ENCODE results near the gene ARHGAP26. TPM values are rescaled to one million over a fixed set of nuclear protein-coding genes. Genes with fewer than 3 reads are reported as not detected.

The ARHGAP26 gene
- total RNA-seq (10 to 100 TPM; 31.7 to 45.8 (median 39.1) TPM), polyA plus RNA-seq (10 to 100 TPM in 1 of 2 donors, 1 to 10 TPM in 1; 7.5 to 17.8 TPM)
- long read RNA-seq, donor 1, partial matches to known transcripts = 6 of 26 reads
- long read RNA-seq, donor 1, other reads (novel, unspliced or antisense) = 20 of 26 reads
- long read RNA-seq, donor 2, partial matches to known transcripts = 4 of 17 reads
- long read RNA-seq, donor 2, other reads (novel, unspliced or antisense) = 13 of 17 reads
- long read RNA-seq, donor 3, partial matches to known transcripts = 6 of 28 reads
- long read RNA-seq, donor 3, other reads (novel, unspliced or antisense) = 22 of 28 reads

GRCh38 chr5:142769793-142770649 is at the start of gene ARHGAP26:
TSS of gene ARHGAP26 (plus strand) at chr5:142770377. CDS start at chr5:142770762, 385 bp downstream.
- DNase-seq (peak; percentile 97 to 98), ATAC-seq (peak; percentile 97 to 98 (median 98))
- H3K4me1 ChIP-seq = peaks cover 8 to 47% (median 41%) of the 10 kb centered on the region in 9 donors
- no peaks in the 10 kb centered on the region for H3K27me3 ChIP-seq
- 0% methylated on average over 86 to 87 of the region's 87 CpGs for WGBS, 2 donors
- H3K9me3 ChIP-seq = no peaks in the 10 kb centered on the region
- intact Hi-C loops (cut with DNase I) = loop anchor here (2.0 to 5.0 kb wide), 9 partner anchors 17 to 102 kb away; no protein-coding TSS in a partner anchor
- TF ChIP-seq, protein P1, sequence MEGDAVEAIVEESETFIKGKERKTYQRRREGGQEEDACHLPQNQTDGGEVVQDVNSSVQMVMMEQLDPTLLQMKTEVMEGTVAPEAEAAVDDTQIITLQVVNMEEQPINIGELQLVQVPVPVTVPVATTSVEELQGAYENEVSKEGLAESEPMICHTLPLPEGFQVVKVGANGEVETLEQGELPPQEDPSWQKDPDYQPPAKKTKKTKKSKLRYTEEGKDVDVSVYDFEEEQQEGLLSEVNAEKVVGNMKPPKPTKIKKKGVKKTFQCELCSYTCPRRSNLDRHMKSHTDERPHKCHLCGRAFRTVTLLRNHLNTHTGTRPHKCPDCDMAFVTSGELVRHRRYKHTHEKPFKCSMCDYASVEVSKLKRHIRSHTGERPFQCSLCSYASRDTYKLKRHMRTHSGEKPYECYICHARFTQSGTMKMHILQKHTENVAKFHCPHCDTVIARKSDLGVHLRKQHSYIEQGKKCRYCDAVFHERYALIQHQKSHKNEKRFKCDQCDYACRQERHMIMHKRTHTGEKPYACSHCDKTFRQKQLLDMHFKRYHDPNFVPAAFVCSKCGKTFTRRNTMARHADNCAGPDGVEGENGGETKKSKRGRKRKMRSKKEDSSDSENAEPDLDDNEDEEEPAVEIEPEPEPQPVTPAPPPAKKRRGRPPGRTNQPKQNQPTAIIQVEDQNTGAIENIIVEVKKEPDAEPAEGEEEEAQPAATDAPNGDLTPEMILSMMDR (IDR thresholded peaks at IDR 0.05) = peak in 6 of 9 donors; percentile 13 to 63 (median 50)
- no peaks in the 10 kb centered on the region for H3K36me3 ChIP-seq
- H3K27ac ChIP-seq = peak within 1 kb of the TSS; percentile 80 to 95 (median 92)
- H3K4me3 ChIP-seq = peak within 1 kb of the TSS; percentile 58 to 98 (median 92)

DNA sequence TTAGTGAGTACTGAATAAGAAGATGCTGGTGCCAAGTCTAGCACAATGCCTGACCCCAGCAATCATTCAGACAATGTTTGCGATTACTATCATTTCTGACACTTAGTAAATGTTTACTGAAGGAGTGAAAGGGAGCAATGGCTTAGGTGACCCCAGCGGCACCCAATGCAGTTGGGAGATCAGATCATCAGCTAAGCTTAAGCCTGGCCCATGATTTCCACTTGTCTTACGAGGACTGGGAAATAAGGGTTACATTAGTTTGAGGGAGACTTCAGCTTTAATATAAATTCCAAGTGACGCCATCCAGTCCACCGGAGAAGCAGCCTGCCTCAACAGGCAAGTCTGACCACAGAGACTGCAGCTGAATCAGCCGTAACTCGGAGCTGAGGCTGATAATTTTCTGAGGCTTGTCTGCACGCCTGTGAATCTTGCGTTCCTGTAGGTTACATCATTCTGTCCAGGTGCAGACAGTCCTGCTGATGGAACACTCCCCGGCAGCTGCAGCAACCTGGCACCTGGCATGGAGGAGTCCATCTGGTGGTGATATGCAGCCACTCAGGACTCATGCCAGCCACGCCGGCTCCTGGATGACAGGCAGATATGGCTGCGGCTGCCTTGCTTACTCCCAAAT is 49.4 kb upstream of the ARHGAP26 start:
- 60 to 70% methylated on average over 13 of the region's 13 CpGs for WGBS, 2 donors
- intact Hi-C loops (cut with DNase I) = loop anchor here in 2 of 10 donors (5.0 kb wide), 2 partner anchors 52 to 162 kb away; partner anchors contain the start of gene ARHGAP26 (in 1 of the 2)
- Histone ChIP-seq H3K4me1 (peaks cover 4 to 34% (median 20%) of the 10 kb centered on the region in 9 donors), H3K9me3 (no peaks in the 10 kb centered on the region), H3K36me3 (no peaks in the 10 kb centered on the region), H3K27me3 (no peaks in the 10 kb centered on the region), H3K27ac (peak overlapping the region in 1 of 10 donors; percentile 6), H3K4me3 (no peak overlapping the region)
- DNase-seq = peak in 1 of 2 donors; percentile 52
- TF ChIP-seq, protein P1 (IDR thresholded peaks at IDR 0.05) = peak in 1 of 9 donors; percentile 7
- ATAC-seq = peak in 3 of 8 donors; percentile 18 to 32 (median 18)

DNA sequence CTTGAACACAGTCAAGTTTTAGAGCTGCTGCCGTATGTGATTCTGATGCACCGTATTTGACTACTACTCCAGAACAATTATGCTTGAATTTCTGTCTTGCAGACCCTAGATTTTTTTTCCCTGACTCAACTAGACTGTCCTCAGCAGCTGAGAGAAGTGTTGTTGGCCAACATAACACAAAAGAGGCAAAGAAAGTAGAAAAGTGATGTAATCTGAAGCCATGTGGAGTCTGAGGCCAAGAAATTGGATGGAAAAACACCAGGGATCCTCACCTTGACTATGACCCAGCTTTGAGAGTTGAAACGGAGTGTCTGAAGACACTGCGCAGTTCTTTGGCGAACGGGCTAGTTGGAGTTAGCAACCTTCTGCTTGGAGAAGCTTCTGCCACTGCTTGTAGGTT is 48.0 kb upstream of the ARHGAP26 start:
- no peak for ATAC-seq
- intact Hi-C loops (cut with DNase I) = loop anchor here in 2 of 10 donors (5.0 kb wide), 2 partner anchors 50 to 160 kb away; partner anchors contain the start of gene ARHGAP26 (in 1 of the 2)

More for the DNA sequence above, 48.0 kb upstream of the ARHGAP26 start:
- TF ChIP-seq, protein P1 (IDR thresholded peaks at IDR 0.05) = no peak
- Histone ChIP-seq H3K27me3 (no peaks in the 10 kb centered on the region), H3K27ac (no peak overlapping the region), H3K4me1 (peaks cover 3 to 32% (median 17%) of the 10 kb centered on the region in 9 donors), H3K36me3 (no peaks in the 10 kb centered on the region), H3K9me3 (no peaks in the 10 kb centered on the region), H3K4me3 (no peak overlapping the region)
- no peak for DNase-seq
- 88 to 94% methylated on average over 6 of the region's 6 CpGs for WGBS, 2 donors

Measured in heart right ventricle (tissue), 16 donors.